GM18861 (cell line): Measurements from ENCODE around the gene AARS1.
"Not testable (repeated sequence)": the region's sequence is repeated elsewhere in the genome, so short reads cannot be mapped to it uniquely, and the experiment has no call there.

ENCODE experiments used
- ATAC-seq: cut with Tn5 transposase; IDR thresholded peaks from one replicate; pipeline ENCODE4 v1.9.1; 2021; ENCODE audit not compliant: unreplicated experiment

Gene AARS1

GRCh38 chr16:70289229-70290094, at the start of gene AARS1:
TSS of gene AARS1 (minus strand) at chr16:70289506. CDS start at chr16:70282763, 6,743 bp downstream.
- peak; percentile 96 for ATAC-seq

- ATAC-seq, result no peak
Measured at GRCh38 chr16:70337814-70338213, 48.5 kb upstream of the AARS1 start.

- ATAC-seq, result not testable (repeated sequence)
Measured at GRCh38 chr16:70332728-70333127, 43.4 kb upstream of the AARS1 start.

DNA sequence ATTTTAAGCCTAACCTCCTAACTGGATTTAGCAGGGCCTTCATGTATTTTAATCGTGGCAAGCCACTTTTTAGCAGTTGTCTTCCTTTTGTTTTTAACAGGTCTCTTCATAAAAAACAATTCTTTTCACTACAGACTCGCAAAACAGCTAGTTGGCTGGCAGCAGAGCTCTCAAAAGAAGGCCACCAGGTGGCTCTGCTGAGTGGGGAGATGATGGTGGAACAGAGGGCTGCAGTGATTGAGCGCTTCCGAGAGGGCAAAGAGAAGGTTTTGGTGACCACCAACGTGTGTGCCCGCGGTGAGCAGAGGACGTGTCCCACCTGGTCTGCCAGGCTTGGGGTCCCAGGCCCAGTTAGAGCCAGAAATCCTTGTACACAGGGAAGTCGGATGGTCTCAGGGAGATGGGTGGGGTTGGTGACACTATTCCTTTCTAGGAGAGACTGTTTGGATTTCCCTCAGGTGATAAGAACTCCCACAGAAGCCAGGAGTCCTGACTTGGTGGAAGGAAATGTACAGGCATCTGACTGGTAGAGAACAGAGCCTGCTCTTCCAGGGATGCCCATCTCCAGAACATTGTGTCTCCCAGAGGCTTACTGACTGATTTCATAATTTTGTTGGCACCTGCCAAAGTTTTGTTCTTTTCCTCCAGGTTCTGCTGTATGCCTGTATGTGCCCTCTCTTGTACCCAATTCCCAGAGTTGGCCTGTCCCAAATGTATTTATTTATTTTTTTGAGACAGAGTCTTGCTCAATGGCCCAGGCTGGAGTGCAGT, 42.5 kb upstream of the AARS1 start:
- no peak for ATAC-seq

DNA sequence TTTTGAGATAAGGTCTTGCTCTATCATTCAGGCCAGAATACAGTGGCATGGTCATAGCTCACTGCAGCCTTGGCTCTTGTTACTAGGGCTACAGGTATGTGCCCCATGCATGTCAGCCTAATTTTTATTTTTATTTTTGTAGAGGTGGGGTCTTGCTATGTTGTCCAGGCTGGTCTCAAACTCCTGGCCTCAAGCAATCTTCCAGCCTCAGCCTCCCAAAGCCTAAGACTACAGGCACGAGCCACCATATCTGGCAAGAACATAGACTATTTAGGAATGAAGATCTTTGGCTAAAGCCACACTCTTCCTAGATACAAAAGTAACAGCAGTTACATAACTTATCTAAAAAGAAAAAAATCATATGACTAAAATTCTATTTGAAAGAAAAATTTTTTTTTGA, 41.8 kb upstream of the AARS1 start:
- ATAC-seq, result no peak

GRCh38 chr16:70324998-70325747, 35.9 kb upstream of the AARS1 start:
- ATAC-seq, result no peak

GRCh38 chr16:70320121-70320520, 30.8 kb upstream of the AARS1 start:
- ATAC-seq, result no peak

DNA sequence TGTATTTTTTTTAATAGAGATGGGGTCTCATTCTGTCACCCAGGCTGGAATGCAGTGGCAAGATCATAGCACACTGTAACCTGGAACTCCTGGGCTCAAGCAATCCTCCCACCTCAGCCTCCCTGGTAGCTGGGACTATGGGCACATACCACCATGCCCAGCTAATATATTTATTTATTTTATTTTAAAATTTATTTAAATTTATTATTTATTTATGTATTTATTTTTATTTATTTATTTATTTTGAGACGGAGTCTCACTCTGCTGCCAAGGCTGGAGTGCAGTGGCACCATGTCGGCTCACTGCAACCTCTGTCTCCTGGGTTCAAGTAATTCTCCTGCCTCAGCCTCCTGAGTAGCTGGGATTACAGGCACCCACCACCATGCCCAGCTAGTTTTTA, 18.4 kb upstream of the AARS1 start:
- ATAC-seq, result not testable (repeated sequence)

DNA sequence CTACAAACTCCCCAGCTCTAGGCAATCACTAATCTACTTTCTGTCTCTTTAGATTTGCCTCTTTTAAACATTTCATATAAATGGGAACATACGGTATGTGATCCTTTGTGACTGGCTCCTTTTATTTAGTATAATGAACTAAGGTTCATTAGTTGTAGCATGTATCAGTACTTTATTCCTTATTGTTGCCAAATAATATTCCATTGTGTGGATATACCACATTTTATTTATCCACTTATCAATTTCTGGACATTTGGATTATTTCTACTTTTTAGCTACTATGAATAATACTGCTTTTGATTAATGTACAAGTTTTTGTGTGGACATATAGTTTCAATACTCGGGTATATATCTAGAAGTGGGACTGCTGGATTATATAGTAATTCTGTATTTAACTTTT, 17.6 kb upstream of the AARS1 start:
- no peak for ATAC-seq

- no peak for ATAC-seq
Measured at GRCh38 chr16:70304892-70305448, 15.7 kb upstream of the AARS1 start.

GRCh38 chr16:70302745-70303144, 13.4 kb upstream of the AARS1 start:
- no peak for ATAC-seq

DNA sequence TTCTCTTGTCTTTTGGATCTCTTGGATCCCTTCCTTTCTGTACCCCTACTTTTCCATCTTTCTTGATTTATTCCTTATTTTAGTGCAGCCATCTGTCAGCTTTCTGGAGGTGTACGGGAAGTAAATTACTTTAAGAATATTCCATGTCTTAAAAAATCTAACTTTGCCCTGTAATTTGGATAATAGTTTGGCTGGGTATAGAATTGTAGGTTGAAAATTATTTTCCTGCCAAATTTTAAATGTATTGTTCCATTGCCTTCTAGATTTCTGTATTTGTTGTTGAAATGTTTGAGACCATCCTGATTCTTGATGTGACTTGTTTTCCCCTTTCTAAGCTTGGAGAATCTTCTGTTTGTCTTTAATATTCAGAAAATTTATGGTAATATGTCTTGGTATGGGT, 11.8 kb upstream of the AARS1 start:
- ATAC-seq, result no peak

- peak; percentile 78 for ATAC-seq
Measured at GRCh38 chr16:70298988-70299938, 10.0 kb upstream of the AARS1 start, which contains the start of gene DDX19B. TSS of gene DDX19B (plus strand) at chr16:70299186. CDS start at chr16:70299298, 112 bp downstream.

DNA sequence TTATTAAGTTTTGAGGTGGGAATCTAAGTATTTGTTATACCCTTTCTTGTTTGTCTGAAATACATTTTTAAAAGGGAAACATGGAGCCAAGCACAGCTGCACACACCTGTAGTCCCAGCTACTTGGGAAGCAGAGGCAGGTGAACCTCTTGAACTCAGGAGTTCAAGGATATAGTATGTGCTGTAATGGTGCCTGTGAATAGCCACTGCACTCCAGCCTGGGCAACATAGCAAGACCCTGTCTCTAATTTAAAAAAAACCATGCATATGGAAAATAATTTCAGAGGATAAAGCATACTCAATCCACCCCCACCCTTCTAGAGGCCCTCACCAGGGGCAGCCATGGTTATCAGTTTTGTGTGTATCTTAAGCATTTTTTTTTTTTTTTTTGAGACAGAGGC, 6.3 kb upstream of the AARS1 start:
- ATAC-seq, result no peak

DNA sequence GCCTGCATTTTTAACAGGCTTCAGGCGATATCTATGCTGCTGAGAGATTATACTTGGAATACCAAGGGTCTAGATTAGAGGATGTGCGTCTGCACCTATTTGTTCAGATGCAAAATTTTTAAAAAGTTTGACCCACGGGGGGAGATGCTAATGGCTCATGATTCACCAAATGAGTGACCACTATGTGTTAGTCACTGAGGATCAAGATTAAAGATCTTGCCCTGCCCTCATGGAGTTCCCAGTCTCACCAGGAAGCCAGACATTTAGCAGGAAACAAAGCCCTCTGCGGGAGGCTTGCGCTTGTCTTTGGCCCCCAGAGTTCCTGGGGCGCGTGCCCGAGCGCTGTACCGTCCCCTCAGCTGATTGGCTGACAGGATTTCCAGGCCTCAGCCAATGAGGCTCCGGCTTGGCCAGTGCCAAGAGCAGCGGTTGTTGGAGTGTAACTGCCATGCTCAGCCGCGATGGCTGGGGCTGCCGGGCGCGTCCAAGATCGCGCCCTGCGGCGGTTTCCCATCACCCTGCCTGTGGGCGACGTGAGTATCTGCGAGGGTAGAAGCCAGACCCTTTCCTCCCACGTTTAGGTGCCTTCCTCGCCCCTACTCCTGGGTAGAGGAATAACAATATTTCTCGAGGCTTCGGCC, 5.2 kb upstream of the AARS1 start:
- no peak for ATAC-seq

DNA sequence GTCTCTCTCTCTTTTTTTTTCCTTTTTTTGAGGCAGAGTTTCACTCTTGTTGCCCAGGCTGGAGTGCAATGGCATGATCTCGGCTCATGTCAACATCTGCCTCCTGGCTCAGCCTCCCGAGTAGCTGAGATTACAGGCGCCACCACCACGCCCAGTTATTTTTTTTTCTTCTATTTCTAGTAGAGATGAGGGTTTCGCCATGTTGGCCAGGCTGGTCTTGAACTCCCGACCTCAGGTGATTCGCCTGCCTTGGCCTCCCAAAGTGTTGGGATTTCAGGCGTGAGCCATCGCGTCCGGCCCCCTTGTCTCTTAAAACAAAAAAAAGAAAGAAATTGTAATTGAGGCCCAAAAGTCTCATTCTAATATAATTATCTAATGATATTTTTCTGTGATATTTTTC, 2.8 kb upstream of the AARS1 start:
- ATAC-seq, result not testable (repeated sequence)

- ATAC-seq, result no peak
Measured at GRCh38 chr16:70290949-70291519, 1.7 kb upstream of the AARS1 start.

- ATAC-seq, result not testable (repeated sequence)
Measured at GRCh38 chr16:70287304-70287971, 1.9 kb downstream of the AARS1 start.
